Vagina (tissue), 2 donors: ENCODE measurements around the gene ACAP3. TPM values are rescaled to one million over a fixed set of nuclear protein-coding genes. Genes with fewer than 3 reads are reported as not detected.

Source experiments
- DNase-seq, 2 donors: peaks; one replicate each; pipeline ENCODE4 v3.0.0-alpha.2; 2017; ENCODE audit errors: extremely low spot score in 2 of 2
- H3K27ac ChIP-seq: fragments of 200-600 bp; sonication (generic); one replicate; pipeline ENCODE4 v1.5.1; 2019
- H3K27me3 ChIP-seq: fragments of 200-600 bp; sonication (generic); one replicate; pipeline ENCODE4 v1.5.1; 2019
- H3K36me3 ChIP-seq, 2 donors: fragments of 200-600 bp; sonication (generic); one replicate each; pipeline ENCODE4 v1.5.1; 2017 to 2019
- H3K4me1 ChIP-seq: fragments of 200-600 bp; sonication (generic); one replicate; pipeline ENCODE4 v1.5.1; 2019
- H3K4me3 ChIP-seq, 2 donors: fragments of 200-600 bp; sonication (generic); 1 replicate in 1 of 2; 2 replicates in 1 of 2; pipeline ENCODE4 v1.5.1; 2016 to 2019
- H3K9me3 ChIP-seq: fragments of 200-600 bp; sonication (generic); one replicate; pipeline ENCODE4 v1.5.1; 2019
- POLR2A ChIP-seq, 2 donors: fragments of 450-650 bp; IDR thresholded peaks; one replicate each; pipeline ENCODE4 v1.6.1; 2017; ENCODE audit warnings: antibody characterized with exemption in 2 of 2, mild to moderate bottlenecking in 2 of 2, moderate library complexity in 2 of 2
- POLR2AphosphoS5 ChIP-seq, 2 donors: sonication (generic); formaldehyde crosslinking; IDR thresholded peaks; one replicate each; pipeline ENCODE4 v1.9.0; 2017; ENCODE audit warnings: antibody characterized with exemption in 2 of 2, mild to moderate bottlenecking in 2 of 2, low read depth in 1 of 2; ENCODE audit not compliant: insufficient read depth in 1 of 2
- intact Hi-C: fragments of 100-400 bp; cut with DNase I; formaldehyde crosslinking; loops from one replicate; pipeline ENCODE4 v1.15.1; 2023
- total RNA-seq: library from RNA; depleted of rRNA; stranded (reverse); fragments of >200 nt; gene quantifications from one replicate; pipeline ENCODE4 v1.2.3, GENCODE V29; 2016
- TF ChIP-seq, protein P1 (sequence below), 3 experiments: fragments of 450-650 bp in 2 of 3; fragments of 200-600 bp in 1 of 3; sonication (generic) in 1 of 3; IDR thresholded peaks; one replicate each; pipeline ENCODE4 v1.5.1; 2017 to 2019; ENCODE audit warnings: antibody characterized with exemption in 3 of 3, mild to moderate bottlenecking in 2 of 3, moderate library complexity in 2 of 3

ACAP3 gene
- total RNA-seq, 1 donor from 2014 or later = 68.5 TPM

DNA sequence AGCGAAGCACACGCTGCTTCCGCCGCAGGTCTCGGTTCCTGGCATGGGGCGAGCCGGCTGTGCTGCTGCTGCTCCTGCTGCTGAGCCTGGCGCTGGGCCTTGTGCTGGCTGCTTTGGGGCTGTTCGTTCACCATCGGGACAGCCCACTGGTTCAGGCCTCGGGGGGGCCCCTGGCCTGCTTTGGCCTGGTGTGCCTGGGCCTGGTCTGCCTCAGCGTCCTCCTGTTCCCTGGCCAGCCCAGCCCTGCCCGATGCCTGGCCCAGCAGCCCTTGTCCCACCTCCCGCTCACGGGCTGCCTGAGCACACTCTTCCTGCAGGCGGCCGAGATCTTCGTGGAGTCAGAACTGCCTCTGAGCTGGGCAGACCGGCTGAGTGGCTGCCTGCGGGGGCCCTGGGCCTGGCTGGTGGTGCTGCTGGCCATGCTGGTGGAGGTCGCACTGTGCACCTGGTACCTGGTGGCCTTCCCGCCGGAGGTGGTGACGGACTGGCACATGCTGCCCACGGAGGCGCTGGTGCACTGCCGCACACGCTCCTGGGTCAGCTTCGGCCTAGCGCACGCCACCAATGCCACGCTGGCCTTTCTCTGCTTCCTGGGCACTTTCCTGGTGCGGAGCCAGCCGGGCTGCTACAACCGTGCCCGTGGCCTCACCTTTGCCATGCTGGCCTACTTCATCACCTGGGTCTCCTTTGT, 26.0 kb upstream of the ACAP3 start:
- Histone ChIP-seq H3K4me1 (peaks cover 37% of the 10 kb centered on the region), H3K36me3 (peaks cover 0 to 16% of the 10 kb centered on the region in 2 donors), H3K27me3 (no peaks in the 10 kb centered on the region), H3K9me3 (no peaks in the 10 kb centered on the region), H3K27ac (no peak overlapping the region), H3K4me3 (no peak overlapping the region)
- intact Hi-C loops = no loop called here
- TF ChIP-seq POLR2A (IDR thresholded peaks at IDR 0.05) = no peak
- TF ChIP-seq, protein P1, sequence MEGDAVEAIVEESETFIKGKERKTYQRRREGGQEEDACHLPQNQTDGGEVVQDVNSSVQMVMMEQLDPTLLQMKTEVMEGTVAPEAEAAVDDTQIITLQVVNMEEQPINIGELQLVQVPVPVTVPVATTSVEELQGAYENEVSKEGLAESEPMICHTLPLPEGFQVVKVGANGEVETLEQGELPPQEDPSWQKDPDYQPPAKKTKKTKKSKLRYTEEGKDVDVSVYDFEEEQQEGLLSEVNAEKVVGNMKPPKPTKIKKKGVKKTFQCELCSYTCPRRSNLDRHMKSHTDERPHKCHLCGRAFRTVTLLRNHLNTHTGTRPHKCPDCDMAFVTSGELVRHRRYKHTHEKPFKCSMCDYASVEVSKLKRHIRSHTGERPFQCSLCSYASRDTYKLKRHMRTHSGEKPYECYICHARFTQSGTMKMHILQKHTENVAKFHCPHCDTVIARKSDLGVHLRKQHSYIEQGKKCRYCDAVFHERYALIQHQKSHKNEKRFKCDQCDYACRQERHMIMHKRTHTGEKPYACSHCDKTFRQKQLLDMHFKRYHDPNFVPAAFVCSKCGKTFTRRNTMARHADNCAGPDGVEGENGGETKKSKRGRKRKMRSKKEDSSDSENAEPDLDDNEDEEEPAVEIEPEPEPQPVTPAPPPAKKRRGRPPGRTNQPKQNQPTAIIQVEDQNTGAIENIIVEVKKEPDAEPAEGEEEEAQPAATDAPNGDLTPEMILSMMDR (IDR thresholded peaks at IDR 0.05) = no peak
- no peak for TF ChIP-seq POLR2AphosphoS5 (IDR thresholded peaks at IDR 0.05; ENCODE audit: insufficient read depth in 1 of 2, low read depth in 1 of 2)
- DNase-seq = no peak

DNA sequence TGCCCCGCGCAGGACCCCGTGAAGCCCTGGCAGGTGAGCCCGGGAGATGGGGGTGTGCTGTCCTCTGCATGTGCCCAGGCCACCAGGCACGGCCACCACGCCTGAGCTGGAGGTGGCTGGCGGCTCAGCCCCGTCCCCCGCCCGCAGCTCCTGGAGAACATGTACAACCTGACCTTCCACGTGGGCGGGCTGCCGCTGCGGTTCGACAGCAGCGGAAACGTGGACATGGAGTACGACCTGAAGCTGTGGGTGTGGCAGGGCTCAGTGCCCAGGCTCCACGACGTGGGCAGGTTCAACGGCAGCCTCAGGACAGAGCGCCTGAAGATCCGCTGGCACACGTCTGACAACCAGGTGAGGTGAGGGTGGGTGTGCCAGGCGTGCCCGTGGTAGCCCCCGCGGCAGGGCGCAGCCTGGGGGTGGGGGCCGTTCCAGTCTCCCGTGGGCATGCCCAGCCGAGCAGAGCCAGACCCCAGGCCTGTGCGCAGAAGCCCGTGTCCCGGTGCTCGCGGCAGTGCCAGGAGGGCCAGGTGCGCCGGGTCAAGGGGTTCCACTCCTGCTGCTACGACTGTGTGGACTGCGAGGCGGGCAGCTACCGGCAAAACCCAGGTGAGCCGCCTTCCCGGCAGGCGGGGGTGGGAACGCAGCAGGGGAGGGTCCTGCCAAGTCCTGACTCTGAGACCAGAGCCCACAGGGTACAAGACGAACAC, 25.2 kb upstream of the ACAP3 start:
- TF ChIP-seq POLR2AphosphoS5 (IDR thresholded peaks at IDR 0.05; ENCODE audit: insufficient read depth in 1 of 2, low read depth in 1 of 2) = peak in 1 of 2 donors; percentile 35
- TF ChIP-seq, protein P1 (IDR thresholded peaks at IDR 0.05) = no peak
- DNase-seq = no peak
- Histone ChIP-seq H3K4me3 (no peak overlapping the region), H3K9me3 (no peaks in the 10 kb centered on the region), H3K27ac (no peak overlapping the region), H3K4me1 (peaks cover 37% of the 10 kb centered on the region), H3K27me3 (no peaks in the 10 kb centered on the region), H3K36me3 (peaks cover 0 to 11% of the 10 kb centered on the region in 2 donors)
- intact Hi-C loops = no loop called here

DNA sequence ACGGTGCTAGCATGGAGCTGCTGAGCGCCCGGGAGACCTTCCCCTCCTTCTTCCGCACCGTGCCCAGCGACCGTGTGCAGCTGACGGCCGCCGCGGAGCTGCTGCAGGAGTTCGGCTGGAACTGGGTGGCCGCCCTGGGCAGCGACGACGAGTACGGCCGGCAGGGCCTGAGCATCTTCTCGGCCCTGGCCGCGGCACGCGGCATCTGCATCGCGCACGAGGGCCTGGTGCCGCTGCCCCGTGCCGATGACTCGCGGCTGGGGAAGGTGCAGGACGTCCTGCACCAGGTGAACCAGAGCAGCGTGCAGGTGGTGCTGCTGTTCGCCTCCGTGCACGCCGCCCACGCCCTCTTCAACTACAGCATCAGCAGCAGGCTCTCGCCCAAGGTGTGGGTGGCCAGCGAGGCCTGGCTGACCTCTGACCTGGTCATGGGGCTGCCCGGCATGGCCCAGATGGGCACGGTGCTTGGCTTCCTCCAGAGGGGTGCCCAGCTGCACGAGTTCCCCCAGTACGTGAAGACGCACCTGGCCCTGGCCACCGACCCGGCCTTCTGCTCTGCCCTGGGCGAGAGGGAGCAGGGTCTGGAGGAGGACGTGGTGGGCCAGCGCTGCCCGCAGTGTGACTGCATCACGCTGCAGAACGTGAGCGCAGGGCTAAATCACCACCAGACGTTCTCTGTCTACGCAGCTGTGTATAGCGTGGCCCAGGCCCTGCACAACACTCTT, 24.5 kb upstream of the ACAP3 start:
- intact Hi-C loops = no loop called here
- Histone ChIP-seq H3K27ac (no peak overlapping the region), H3K36me3 (peaks cover 0 to 11% of the 10 kb centered on the region in 2 donors), H3K4me3 (no peak overlapping the region), H3K4me1 (peaks cover 37% of the 10 kb centered on the region), H3K27me3 (no peaks in the 10 kb centered on the region), H3K9me3 (no peaks in the 10 kb centered on the region)
- no peak for DNase-seq
- no peak for TF ChIP-seq POLR2AphosphoS5 (IDR thresholded peaks at IDR 0.05; ENCODE audit: insufficient read depth in 1 of 2, low read depth in 1 of 2)
- no peak for TF ChIP-seq POLR2A (IDR thresholded peaks at IDR 0.05)
- TF ChIP-seq, protein P1 (IDR thresholded peaks at IDR 0.05) = no peak

DNA sequence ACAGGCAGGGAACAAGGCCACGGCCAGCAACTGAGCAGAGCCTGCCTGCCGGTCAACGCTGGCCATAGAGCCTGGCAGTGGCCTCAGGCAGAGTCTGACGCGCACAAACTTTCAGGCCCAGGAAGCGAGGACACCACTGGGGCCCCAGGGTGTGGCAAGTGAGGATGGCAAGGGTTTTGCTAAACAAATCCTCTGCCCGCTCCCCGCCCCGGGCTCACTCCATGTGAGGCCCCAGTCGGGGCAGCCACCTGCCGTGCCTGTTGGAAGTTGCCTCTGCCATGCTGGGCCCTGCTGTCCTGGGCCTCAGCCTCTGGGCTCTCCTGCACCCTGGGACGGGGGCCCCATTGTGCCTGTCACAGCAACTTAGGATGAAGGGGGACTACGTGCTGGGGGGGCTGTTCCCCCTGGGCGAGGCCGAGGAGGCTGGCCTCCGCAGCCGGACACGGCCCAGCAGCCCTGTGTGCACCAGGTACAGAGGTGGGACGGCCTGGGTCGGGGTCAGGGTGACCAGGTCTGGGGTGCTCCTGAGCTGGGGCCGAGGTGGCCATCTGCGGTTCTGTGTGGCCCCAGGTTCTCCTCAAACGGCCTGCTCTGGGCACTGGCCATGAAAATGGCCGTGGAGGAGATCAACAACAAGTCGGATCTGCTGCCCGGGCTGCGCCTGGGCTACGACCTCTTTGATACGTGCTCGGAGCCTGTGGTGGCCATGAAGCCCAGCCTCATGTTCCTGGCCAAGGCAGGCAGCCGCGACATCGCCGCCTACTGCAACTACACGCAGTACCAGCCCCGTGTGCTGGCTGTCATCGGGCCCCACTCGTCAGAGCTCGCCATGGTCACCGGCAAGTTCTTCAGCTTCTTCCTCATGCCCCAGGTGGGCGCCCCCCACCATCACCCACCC, 23.6 kb upstream of the ACAP3 start, which contains the start of gene TAS1R3:
TSS of gene TAS1R3 (plus strand) at position 213 of the 898 bp plus-strand sequence. CDS start at position 279, 66 bp downstream.
- Histone ChIP-seq H3K9me3 (no peaks in the 10 kb centered on the region), H3K36me3 (peaks cover 0 to 15% of the 10 kb centered on the region in 2 donors), H3K4me1 (peaks cover 40% of the 10 kb centered on the region), H3K4me3 (no peak within 1 kb of the TSS), H3K27ac (no peak within 1 kb of the TSS), H3K27me3 (no peaks in the 10 kb centered on the region)
- intact Hi-C loops = no loop called here
- no peak for TF ChIP-seq POLR2A (IDR thresholded peaks at IDR 0.05)
- no peak for TF ChIP-seq POLR2AphosphoS5 (IDR thresholded peaks at IDR 0.05; ENCODE audit: insufficient read depth in 1 of 2, low read depth in 1 of 2)
- TF ChIP-seq, protein P1 (IDR thresholded peaks at IDR 0.05) = no peak
- DNase-seq = no peak
